SJCRH30 (cell line): Measurements from ENCODE around the gene SLC35F4. TPM values are rescaled to one million over a fixed set of nuclear protein-coding genes. Genes with fewer than 3 reads are reported as not detected.
"Not testable (repeated sequence)": the region's sequence is repeated elsewhere in the genome, so short reads cannot be mapped to it uniquely, and the experiment has no call there.

Experiments
- DNase-seq, 2 experiments: peaks; one replicate each; pipeline ENCODE4 v3.0.0-alpha.2; 2015 to 2020
- H3K27ac ChIP-seq: fragments of 250-450 bp; sonication (Bioruptor Pico); 2 replicates; pipeline ENCODE4 v1.5.1; 2020; ENCODE audit warnings: mild to moderate bottlenecking, moderate library complexity
- H3K27me3 ChIP-seq: fragments of 250-450 bp; sonication (Bioruptor Pico); 2 replicates; pipeline ENCODE4 v1.5.1; 2020; ENCODE audit warnings: mild to moderate bottlenecking, moderate library complexity
- H3K36me3 ChIP-seq: fragments of 250-450 bp; sonication (Bioruptor Pico); 2 replicates; pipeline ENCODE4 v1.5.1; 2020; ENCODE audit warnings: mild to moderate bottlenecking, moderate library complexity
- H3K4me1 ChIP-seq: fragments of 250-450 bp; sonication (Bioruptor Pico); 2 replicates; pipeline ENCODE4 v1.5.1; 2020; ENCODE audit warnings: mild to moderate bottlenecking, moderate library complexity
- H3K4me3 ChIP-seq: fragments of 250-450 bp; sonication (Bioruptor Pico); 2 replicates; pipeline ENCODE4 v1.5.1; 2020; ENCODE audit warnings: mild to moderate bottlenecking, moderate library complexity
- H3K9me3 ChIP-seq: fragments of 250-450 bp; sonication (Bioruptor Pico); replicated peaks from 2 replicates; pipeline ENCODE4 v1.5.1; 2020; ENCODE audit warnings: mild to moderate bottlenecking, moderate library complexity
- total RNA-seq: library from RNA; depleted of rRNA; stranded (reverse); fragments of >200 nt; shearing (Covaris generic); gene quantifications from 2 replicates; pipeline ENCODE4 v1.2.3, GENCODE V29; 2014

The SLC35F4 gene
- total RNA-seq, 1 experiment from 2014 or later: not detected

- Histone ChIP-seq H3K4me1 (no peaks in the 10 kb centered on the region), H3K27me3 (no peaks in the 10 kb centered on the region), H3K27ac (no peak overlapping the region), H3K4me3 (no peak overlapping the region), H3K9me3 (no peaks in the 10 kb centered on the region), H3K36me3 (no peaks in the 10 kb centered on the region)
- DNase-seq: no peak
Measured at GRCh38 chr14:57796556-57796955, 69.3 kb downstream of the SLC35F4 start.

- no peak overlapping the region for H3K27ac ChIP-seq
- no peak overlapping the region for H3K4me3 ChIP-seq
- no peak for DNase-seq
- no peaks in the 10 kb centered on the region for H3K36me3 ChIP-seq
- H3K4me1 ChIP-seq: no peaks in the 10 kb centered on the region
- no peaks in the 10 kb centered on the region for H3K27me3 ChIP-seq
- H3K9me3 ChIP-seq: no peaks in the 10 kb centered on the region
Measured at GRCh38 chr14:57785058-57785457, 80.8 kb downstream of the SLC35F4 start.

DNA sequence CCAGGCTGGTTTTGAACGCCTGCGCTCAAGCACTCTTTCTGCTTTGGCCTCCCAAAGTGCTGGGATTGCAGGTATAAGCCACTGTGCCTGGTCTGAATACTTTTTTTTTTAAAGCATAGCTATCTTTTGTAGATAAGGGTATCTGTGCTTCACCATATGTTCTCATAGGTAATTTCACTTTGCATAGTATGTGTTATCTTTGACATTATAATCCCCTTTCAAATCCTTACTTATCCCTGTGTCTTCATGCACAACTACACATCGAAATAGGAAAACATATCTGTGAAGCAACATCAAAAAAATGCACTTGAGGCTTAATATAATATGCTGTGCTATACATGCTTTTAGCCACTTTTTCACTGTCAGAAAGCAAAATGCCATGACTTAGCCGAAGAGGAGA, 94.1 kb downstream of the SLC35F4 start:
- no peaks in the 10 kb centered on the region for H3K4me1 ChIP-seq
- H3K9me3 ChIP-seq: no peaks in the 10 kb centered on the region
- no peaks in the 10 kb centered on the region for H3K27me3 ChIP-seq
- no peak for DNase-seq
- no peaks in the 10 kb centered on the region for H3K36me3 ChIP-seq
- H3K4me3 ChIP-seq: no peak overlapping the region
- no peak overlapping the region for H3K27ac ChIP-seq

DNA sequence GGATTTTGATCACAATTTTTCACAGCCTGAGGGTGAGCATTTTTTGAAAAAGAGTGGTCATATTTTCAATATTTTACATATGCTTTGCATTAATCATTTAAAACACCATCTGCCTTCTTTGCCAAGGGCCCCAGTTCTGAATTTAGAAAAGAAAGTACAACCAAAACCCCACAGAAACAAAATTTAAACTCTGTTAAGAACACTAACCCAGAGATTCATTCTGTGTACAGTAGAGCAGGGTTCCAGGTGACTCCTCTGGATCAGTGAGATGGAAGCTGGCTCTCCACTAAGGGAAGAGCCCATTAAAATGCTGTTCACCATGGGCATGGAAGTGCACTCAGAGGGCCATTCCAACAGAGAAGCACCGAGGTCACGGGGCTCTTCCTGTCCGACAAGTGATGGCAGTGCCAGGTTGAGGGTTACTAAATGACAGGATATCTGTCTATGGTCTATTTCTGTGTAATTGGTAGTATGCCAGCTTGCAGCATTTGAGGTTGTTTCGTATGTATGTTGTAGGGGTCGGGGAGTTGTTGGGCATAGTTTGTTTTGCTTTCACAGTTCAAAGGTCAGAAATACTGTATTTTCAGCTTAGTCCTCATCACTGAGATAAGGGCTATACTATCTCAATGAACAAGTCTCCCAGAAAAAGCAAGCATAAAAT, 95.9 kb downstream of the SLC35F4 start:
- Histone ChIP-seq H3K9me3 (no peaks in the 10 kb centered on the region), H3K4me3 (no peak overlapping the region), H3K36me3 (no peaks in the 10 kb centered on the region), H3K4me1 (no peaks in the 10 kb centered on the region), H3K27ac (no peak overlapping the region), H3K27me3 (no peaks in the 10 kb centered on the region)
- no peak for DNase-seq

DNA sequence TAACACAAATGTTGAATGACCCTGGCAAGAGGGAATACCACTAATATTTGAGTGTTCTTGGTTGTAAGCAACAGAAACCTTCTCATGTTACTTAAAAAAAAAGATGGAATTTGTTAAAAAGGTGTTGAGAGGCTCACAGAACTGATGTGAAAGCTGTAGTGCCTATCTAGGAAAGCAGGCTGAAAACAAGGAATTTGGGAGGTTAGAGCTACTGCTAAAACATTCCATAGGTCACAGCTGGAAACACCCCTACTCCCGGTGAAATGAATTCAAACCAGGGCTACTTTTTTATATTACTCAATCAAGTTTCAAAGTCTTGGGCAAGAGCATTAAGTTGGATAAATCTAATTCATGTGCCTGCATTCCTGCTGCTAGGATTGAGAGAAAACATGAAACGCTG, 104.1 kb downstream of the SLC35F4 start:
- Histone ChIP-seq H3K9me3 (no peaks in the 10 kb centered on the region), H3K36me3 (no peaks in the 10 kb centered on the region)

GRCh38 chr14:57760896-57761295, 105.0 kb downstream of the SLC35F4 start:
- no peaks in the 10 kb centered on the region for H3K27me3 ChIP-seq
- no peaks in the 10 kb centered on the region for H3K4me1 ChIP-seq

More for the DNA sequence above, 104.1 kb downstream of the SLC35F4 start:
- Histone ChIP-seq H3K27ac (no peak overlapping the region), H3K4me3 (no peak overlapping the region), H3K27me3 (no peaks in the 10 kb centered on the region), H3K4me1 (no peaks in the 10 kb centered on the region)
- DNase-seq: no peak

DNA sequence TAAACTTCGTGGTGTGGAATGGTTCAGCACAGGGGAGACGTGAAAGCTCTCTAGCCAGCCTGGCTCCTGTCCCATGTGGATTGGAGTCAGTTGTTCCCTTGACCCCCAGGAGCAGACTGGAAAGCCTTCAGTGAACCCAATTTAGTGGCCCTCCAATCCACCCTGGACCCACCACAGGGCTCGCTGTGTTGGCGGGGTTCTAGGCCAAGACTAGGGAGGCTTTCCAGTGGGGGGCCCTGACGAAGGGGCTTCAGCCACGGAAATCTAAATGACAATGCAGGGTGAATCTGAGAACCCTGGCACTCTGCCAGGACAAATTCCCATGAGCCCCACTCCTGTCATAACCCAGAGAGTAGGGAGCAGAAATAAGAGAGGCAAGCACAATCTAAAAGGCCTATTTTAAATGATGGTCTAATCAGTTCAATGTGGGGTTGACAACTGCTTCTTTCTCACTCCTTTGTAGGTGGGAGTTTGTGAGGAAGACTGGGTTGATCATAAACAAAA, 110.8 kb downstream of the SLC35F4 start:
- H3K4me1 ChIP-seq: no peaks in the 10 kb centered on the region

More at GRCh38 chr14:57760896-57761295, 105.0 kb downstream of the SLC35F4 start:
- peak in 1 of 2 experiments; percentile 1 for DNase-seq
- Histone ChIP-seq H3K27ac (no peak overlapping the region), H3K36me3 (no peaks in the 10 kb centered on the region), H3K9me3 (no peaks in the 10 kb centered on the region), H3K4me3 (no peak overlapping the region)

GRCh38 chr14:57754527-57754926, 111.4 kb downstream of the SLC35F4 start:
- Histone ChIP-seq H3K36me3 (no peaks in the 10 kb centered on the region), H3K27me3 (no peaks in the 10 kb centered on the region)
- no peak for DNase-seq

More for the DNA sequence above, 110.8 kb downstream of the SLC35F4 start:
- no peaks in the 10 kb centered on the region for H3K36me3 ChIP-seq
- H3K27me3 ChIP-seq: no peaks in the 10 kb centered on the region
- H3K27ac ChIP-seq: no peak overlapping the region
- H3K9me3 ChIP-seq: no peaks in the 10 kb centered on the region
- DNase-seq: peak in 1 of 2 experiments; percentile 28
- H3K4me3 ChIP-seq: no peak overlapping the region

DNA sequence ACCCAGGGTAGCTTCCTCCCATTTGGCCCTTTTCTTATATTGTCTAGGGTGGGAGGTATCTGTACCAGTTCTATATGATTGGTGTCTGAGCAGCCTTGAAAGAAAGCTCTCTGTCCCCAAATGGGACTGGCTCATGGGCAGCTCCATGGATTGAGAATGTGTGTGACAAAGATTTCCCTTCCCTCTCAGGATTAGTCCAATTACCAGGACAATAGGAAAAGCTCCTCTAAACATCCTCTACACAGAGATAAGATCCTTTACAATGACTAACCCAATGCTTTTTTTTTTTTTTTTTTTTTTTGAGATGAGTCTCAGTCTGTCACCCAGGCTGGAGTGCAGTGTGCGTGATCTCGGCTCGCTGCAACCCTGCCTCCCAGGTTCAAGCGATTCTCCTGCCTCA, 112.1 kb downstream of the SLC35F4 start:
- Histone ChIP-seq H3K36me3 (no peaks in the 10 kb centered on the region), H3K27me3 (no peaks in the 10 kb centered on the region), H3K4me3 (no peak overlapping the region), H3K27ac (no peak overlapping the region), H3K4me1 (no peaks in the 10 kb centered on the region), H3K9me3 (no peaks in the 10 kb centered on the region)
- no peak for DNase-seq

More at GRCh38 chr14:57754527-57754926, 111.4 kb downstream of the SLC35F4 start:
- Histone ChIP-seq H3K4me3 (no peak overlapping the region), H3K27ac (no peak overlapping the region), H3K4me1 (no peaks in the 10 kb centered on the region), H3K9me3 (no peaks in the 10 kb centered on the region)

GRCh38 chr14:57752142-57752695, 113.7 kb downstream of the SLC35F4 start:
- H3K4me1 ChIP-seq, H3K36me3 ChIP-seq, DNase-seq, H3K27ac ChIP-seq, H3K9me3 ChIP-seq, H3K27me3 ChIP-seq, H3K4me3 ChIP-seq: not testable (repeated sequence)

GRCh38 chr14:57751400-57751799, 114.5 kb downstream of the SLC35F4 start:
- Histone ChIP-seq H3K27ac (no peak overlapping the region), H3K4me3 (no peak overlapping the region), H3K9me3 (no peaks in the 10 kb centered on the region), H3K36me3 (no peaks in the 10 kb centered on the region), H3K27me3 (no peaks in the 10 kb centered on the region), H3K4me1 (no peaks in the 10 kb centered on the region)
- no peak for DNase-seq

DNA sequence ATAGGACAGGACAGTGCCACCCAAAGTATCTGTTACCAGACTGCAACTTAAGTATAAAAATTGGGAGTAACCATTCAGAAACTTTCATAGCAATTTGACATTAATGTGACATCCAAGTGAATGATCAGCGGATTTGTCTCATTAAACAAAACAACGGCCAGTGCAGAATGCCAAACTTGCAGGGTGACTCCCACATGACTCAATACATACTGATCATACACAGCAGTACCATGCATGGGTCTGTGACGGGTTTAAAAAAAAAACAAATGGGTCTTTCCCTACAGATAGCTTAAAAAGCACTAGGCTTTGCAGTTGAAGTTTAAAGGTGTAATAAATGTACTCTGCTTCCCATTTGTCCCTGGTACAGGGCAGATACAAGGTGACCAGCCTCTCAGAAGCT, 116.6 kb downstream of the SLC35F4 start:
- H3K4me1 ChIP-seq: no peaks in the 10 kb centered on the region
- no peak overlapping the region for H3K27ac ChIP-seq
- no peak overlapping the region for H3K4me3 ChIP-seq
- H3K27me3 ChIP-seq: no peaks in the 10 kb centered on the region
- H3K9me3 ChIP-seq: no peaks in the 10 kb centered on the region
- DNase-seq: no peak
- H3K36me3 ChIP-seq: no peaks in the 10 kb centered on the region

GRCh38 chr14:57748279-57748678, 117.6 kb downstream of the SLC35F4 start:
- Histone ChIP-seq H3K27me3 (no peaks in the 10 kb centered on the region), H3K27ac (no peak overlapping the region), H3K4me1 (no peaks in the 10 kb centered on the region), H3K9me3 (no peaks in the 10 kb centered on the region), H3K4me3 (no peak overlapping the region), H3K36me3 (no peaks in the 10 kb centered on the region)
- DNase-seq: no peak

DNA sequence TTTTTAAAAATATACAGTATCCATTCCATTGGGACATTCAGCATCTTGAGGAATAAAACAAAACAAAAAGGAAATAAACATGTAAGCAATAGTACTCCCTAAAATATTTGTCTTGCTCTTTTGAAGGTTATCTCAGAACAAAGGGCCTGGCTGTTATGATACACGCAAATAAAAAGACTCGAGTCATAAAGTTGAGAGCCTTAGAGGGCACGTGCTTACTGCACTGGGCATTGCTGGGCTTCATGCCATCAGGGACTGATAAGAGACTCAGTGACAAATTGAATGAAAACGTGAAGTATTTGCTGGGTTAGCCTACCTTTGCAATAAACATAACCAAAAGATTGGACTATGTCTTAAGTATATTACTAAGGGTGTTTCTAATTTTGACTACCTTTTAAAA, 118.9 kb downstream of the SLC35F4 start:
- H3K4me1 ChIP-seq: no peaks in the 10 kb centered on the region
- no peak overlapping the region for H3K27ac ChIP-seq
- H3K36me3 ChIP-seq: no peaks in the 10 kb centered on the region
- no peak overlapping the region for H3K4me3 ChIP-seq
- H3K27me3 ChIP-seq: no peaks in the 10 kb centered on the region
- DNase-seq: no peak
- no peaks in the 10 kb centered on the region for H3K9me3 ChIP-seq

DNA sequence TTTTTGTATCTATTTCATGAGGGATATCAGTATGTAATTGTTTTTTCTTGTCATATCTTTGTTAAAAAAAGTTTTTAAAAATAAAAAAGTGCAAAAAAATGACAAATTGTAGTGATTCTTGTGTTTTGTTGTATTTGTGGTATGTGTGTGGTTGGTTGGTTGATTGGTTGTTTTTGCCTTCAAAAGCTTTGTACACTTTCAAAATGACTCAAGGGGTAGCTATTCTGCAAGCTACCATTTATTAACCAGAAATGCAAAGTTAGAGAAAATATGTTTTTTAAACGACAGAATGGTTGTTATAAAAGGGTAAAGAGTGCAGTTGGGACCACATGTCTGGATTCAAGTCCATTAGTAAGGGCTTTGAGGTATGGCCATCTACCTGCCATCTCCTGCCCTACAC, 119.3 kb downstream of the SLC35F4 start:
- H3K27me3 ChIP-seq: no peaks in the 10 kb centered on the region
- no peak overlapping the region for H3K27ac ChIP-seq
- no peak overlapping the region for H3K4me3 ChIP-seq
- no peaks in the 10 kb centered on the region for H3K4me1 ChIP-seq
- H3K9me3 ChIP-seq: no peaks in the 10 kb centered on the region
- DNase-seq: no peak
- no peaks in the 10 kb centered on the region for H3K36me3 ChIP-seq

DNA sequence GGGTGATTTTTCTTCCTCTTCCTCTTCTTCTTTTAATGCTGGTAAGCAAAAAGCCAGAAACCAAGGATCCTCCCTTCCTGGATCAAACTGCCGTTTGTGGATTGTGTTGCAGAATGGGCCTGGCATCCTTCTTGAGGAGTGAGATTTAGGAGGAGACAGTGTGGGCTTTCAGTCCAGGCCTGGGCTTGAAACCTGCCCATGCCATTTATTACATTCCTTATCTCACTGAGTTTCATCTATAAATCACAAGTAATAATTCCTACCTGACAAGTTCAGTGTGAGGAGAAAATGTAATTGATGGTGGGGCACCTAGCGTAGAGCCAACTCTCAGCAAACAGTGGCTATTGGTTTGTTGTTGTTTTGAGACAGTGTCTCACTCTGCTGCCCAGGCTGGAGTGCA, 126.4 kb downstream of the SLC35F4 start:
- Histone ChIP-seq H3K36me3 (no peaks in the 10 kb centered on the region), H3K27ac (no peak overlapping the region), H3K27me3 (no peaks in the 10 kb centered on the region), H3K4me1 (no peaks in the 10 kb centered on the region), H3K4me3 (no peak overlapping the region), H3K9me3 (no peaks in the 10 kb centered on the region)
- DNase-seq: no peak
